Lung (tissue), 12 donors: ENCODE data around the gene CCDC57. TPM values are rescaled to one million over a fixed set of nuclear protein-coding genes. Genes with fewer than 3 reads are reported as not detected.

Experiments
- ATAC-seq: fragments of 200-7000 bp; cut with Tn5 transposase; one replicate; pipeline ENCODE4 v1.9.1; 2020; ENCODE audit warnings: moderate number of reproducible peaks; ENCODE audit not compliant: insufficient read depth, low FRiP score
- DNase-seq, 3 donors: peaks; one replicate each; pipeline ENCODE4 v3.0.0-alpha.2; 2013 to 2017
- H3K27ac ChIP-seq, 2 donors: one replicate each; pipeline ENCODE4 v1.5.1; 2013; ENCODE audit warnings: mild to moderate bottlenecking in 2 of 2, moderate library complexity in 2 of 2, control low read depth in 1 of 2, inconsistent platforms in 1 of 2, low read depth in 1 of 2, low read length in 1 of 2
- H3K27me3 ChIP-seq, 3 donors: one replicate each; pipeline ENCODE4 v1.5.1; 2013; ENCODE audit warnings: low read length in 2 of 3; ENCODE audit not compliant: control insufficient read depth in 3 of 3, insufficient read depth in 3 of 3
- H3K36me3 ChIP-seq, 4 donors: one replicate each; pipeline ENCODE4 v1.5.1; 2013; ENCODE audit warnings: low read length in 4 of 4, mild to moderate bottlenecking in 1 of 4, moderate library complexity in 1 of 4; ENCODE audit not compliant: control insufficient read depth in 4 of 4, insufficient read depth in 4 of 4
- H3K4me1 ChIP-seq, 5 donors: one replicate each; pipeline ENCODE4 v1.5.1; 2013; ENCODE audit warnings: low read length in 5 of 5, mild to moderate bottlenecking in 2 of 5, moderate library complexity in 1 of 5; ENCODE audit not compliant: control insufficient read depth in 5 of 5, insufficient read depth in 5 of 5
- H3K4me3 ChIP-seq: one replicate; pipeline ENCODE4 v1.5.1; 2013; ENCODE audit warnings: mild to moderate bottlenecking, control low read depth, moderate library complexity
- H3K9ac ChIP-seq, 2 donors: one replicate each; pipeline ENCODE4 v1.5.1; 2013; ENCODE audit warnings: low read length in 2 of 2, control low read depth in 1 of 2; ENCODE audit not compliant: insufficient read depth in 1 of 2
- H3K9me3 ChIP-seq, 4 donors: one replicate each; pipeline ENCODE4 v1.5.1; 2013; ENCODE audit warnings: low read length in 3 of 4, mild to moderate bottlenecking in 1 of 4, moderate library complexity in 1 of 4; ENCODE audit not compliant: control insufficient read depth in 4 of 4, insufficient read depth in 3 of 4
- WGBS, 2 donors: extraction: QIAGEN DNeasy Blood & Tissue Kit; methylation state at CpG; one replicate each; pipeline ENCODE4 v1.1.7; 2013; 5-methylcytosine and 5-hydroxymethylcytosine counted together
- polyA plus RNA-seq, 2 donors: library from polyadenylated mRNA; stranded (reverse); fragments of 200-250 nt; gene quantifications; one replicate each; pipeline ENCODE4 v1.2.1, GENCODE V29; 2013
- total RNA-seq, 2 donors: library from RNA; depleted of rRNA in 1 of 2; stranded (reverse); fragments of >200 nt in 1 of 2; gene quantifications; one replicate each; pipeline ENCODE4 v1.2.1, GENCODE V29; 2014 to 2021
- TF ChIP-seq, protein P1 (sequence below): IDR thresholded peaks from 2 replicates; pipeline ENCODE4 v1.5.1; 2012; ENCODE audit warnings: mild to moderate bottlenecking; ENCODE audit errors: control extremely low read depth, extremely low read depth
- donor health status: control.
- donor health status: control.
- donor health status: Bipolar disorder and iron deficiency.
- donor health status: healthy.
- donor health status: DM: yes; HTN: yes; CAD: no.

CCDC57 gene
- total and polyA plus RNA-seq, 4 donors = 33.2 to 128 (median 74.9) TPM

DNA sequence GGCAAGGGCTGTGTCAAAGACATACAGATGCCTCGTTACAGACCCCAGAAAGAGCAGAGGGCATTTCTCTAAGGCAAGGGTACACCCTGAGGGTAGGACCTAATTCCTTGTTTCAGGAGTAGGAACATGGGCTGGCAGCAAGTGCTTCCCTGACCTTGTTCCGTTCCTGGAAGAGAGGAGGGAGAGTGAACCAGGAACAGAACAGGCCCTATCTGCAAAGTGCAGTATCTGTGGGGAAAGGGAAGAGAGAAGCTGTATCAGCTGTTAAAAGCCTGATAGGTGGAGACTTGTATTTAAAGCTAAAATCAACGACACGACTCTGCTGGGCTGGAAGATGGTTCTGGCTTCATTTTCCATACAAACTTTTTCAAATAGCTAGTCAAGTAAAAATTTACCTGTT lies 88.5 kb downstream of the CCDC57 start:
- no peak overlapping the region for H3K27ac ChIP-seq
- peaks cover 0 to 22% (median 5%) of the 10 kb centered on the region in 4 donors for H3K36me3 ChIP-seq
- 87 to 97% methylated on average over 4 of the region's 4 CpGs for WGBS, 2 donors
- no peaks in the 10 kb centered on the region for H3K27me3 ChIP-seq
- ATAC-seq (no peak), DNase-seq (no peak)
- no peaks in the 10 kb centered on the region for H3K9me3 ChIP-seq
- peaks cover 0 to 12% (median 0%) of the 10 kb centered on the region in 5 donors for H3K4me1 ChIP-seq
- H3K4me3 ChIP-seq = no peak overlapping the region
- TF ChIP-seq, protein P1, sequence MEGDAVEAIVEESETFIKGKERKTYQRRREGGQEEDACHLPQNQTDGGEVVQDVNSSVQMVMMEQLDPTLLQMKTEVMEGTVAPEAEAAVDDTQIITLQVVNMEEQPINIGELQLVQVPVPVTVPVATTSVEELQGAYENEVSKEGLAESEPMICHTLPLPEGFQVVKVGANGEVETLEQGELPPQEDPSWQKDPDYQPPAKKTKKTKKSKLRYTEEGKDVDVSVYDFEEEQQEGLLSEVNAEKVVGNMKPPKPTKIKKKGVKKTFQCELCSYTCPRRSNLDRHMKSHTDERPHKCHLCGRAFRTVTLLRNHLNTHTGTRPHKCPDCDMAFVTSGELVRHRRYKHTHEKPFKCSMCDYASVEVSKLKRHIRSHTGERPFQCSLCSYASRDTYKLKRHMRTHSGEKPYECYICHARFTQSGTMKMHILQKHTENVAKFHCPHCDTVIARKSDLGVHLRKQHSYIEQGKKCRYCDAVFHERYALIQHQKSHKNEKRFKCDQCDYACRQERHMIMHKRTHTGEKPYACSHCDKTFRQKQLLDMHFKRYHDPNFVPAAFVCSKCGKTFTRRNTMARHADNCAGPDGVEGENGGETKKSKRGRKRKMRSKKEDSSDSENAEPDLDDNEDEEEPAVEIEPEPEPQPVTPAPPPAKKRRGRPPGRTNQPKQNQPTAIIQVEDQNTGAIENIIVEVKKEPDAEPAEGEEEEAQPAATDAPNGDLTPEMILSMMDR = no peak
- no peak overlapping the region for H3K9ac ChIP-seq

- Histone ChIP-seq H3K9me3 (no peaks in the 10 kb centered on the region), H3K9ac (no peak overlapping the region), H3K27ac (no peak overlapping the region), H3K4me3 (no peak overlapping the region), H3K27me3 (no peaks in the 10 kb centered on the region), H3K36me3 (peaks cover 0 to 9% (median 2%) of the 10 kb centered on the region in 4 donors), H3K4me1 (peaks cover 0 to 21% (median 3%) of the 10 kb centered on the region in 5 donors)
- DNase-seq = no peak
- WGBS, 2 donors = 84 to 85% methylated on average over 32 of the region's 32 CpGs
- TF ChIP-seq, protein P1 = no peak
- no peak for ATAC-seq
Observed at GRCh38 chr17:82121660-82122629, 90.7 kb downstream of the CCDC57 start.

- no peaks in the 10 kb centered on the region for H3K27me3 ChIP-seq
- no peak overlapping the region for H3K9ac ChIP-seq
- no peak overlapping the region for H3K4me3 ChIP-seq
- WGBS, 2 donors = 91 to 94% methylated on average over 4 of the region's 4 CpGs
- no peak for ATAC-seq
- no peaks in the 10 kb centered on the region for H3K9me3 ChIP-seq
- no peak for DNase-seq
- H3K4me1 ChIP-seq = peaks cover 0 to 23% (median 4%) of the 10 kb centered on the region in 5 donors
- H3K27ac ChIP-seq = no peak overlapping the region
- H3K36me3 ChIP-seq = peaks cover 0 to 6% (median 0%) of the 10 kb centered on the region in 4 donors
- TF ChIP-seq, protein P1 = no peak
Observed at GRCh38 chr17:82121246-82121645, 91.4 kb downstream of the CCDC57 start.
